H1 (cell line): Measurements from ENCODE around the gene TMEM44. TPM values are rescaled to one million over a fixed set of nuclear protein-coding genes. Genes with fewer than 3 reads are reported as not detected.

ENCODE experiments used
- CTCF ChIA-PET: fragments of 300-600 bp; sonication (Branson Sonifier 250); formaldehyde crosslinking; loops from one replicate; lab custom pipeline; 2021; ENCODE audit not compliant: partially characterized antibody; lab: Charles Lee
- POLR2A ChIA-PET: fragments of 300-600 bp; sonication (Branson Sonifier 250); formaldehyde crosslinking; loops from one replicate; lab custom pipeline; 2021; ENCODE audit warnings: inconsistent platforms; ENCODE audit not compliant: partially characterized antibody; lab: Charles Lee
- DNase-seq, 2 experiments: peaks; one replicate each; pipeline versions ENCODE4 v3.0.0 to v3.0.0-alpha.2; 2010 to 2022; ENCODE audit warnings: low spot score in 2 of 2, low read depth in 1 of 2, mixed read lengths in 1 of 2
- FAIRE-seq: peaks from 2 replicates; lab custom pipeline; 2011; peaks lifted over from hg19 to GRCh38; lab: Jason Lieb, UNC
- H2AFZ ChIP-seq: 2 replicates; pipeline ENCODE4 v1.8.1; 2012; ENCODE audit warnings: low read length, inconsistent platforms
- H2AK5ac ChIP-seq: 2 replicates; pipeline ENCODE4 v1.6.1; 2013; ENCODE audit warnings: low read depth, low read length
- H2BK120ac ChIP-seq: replicated peaks from 2 replicates; pipeline ENCODE3; 2013; ENCODE audit warnings: low read depth, low read length, inconsistent platforms
- H2BK12ac ChIP-seq: 2 replicates; pipeline ENCODE4 v1.6.1; 2013; ENCODE audit warnings: low read depth, low read length
- H2BK15ac ChIP-seq: 2 replicates; pipeline ENCODE4 v1.6.1; 2013; ENCODE audit warnings: low read length
- H2BK20ac ChIP-seq: 2 replicates; pipeline ENCODE4 v1.6.1; 2013; ENCODE audit warnings: low read length
- H2BK5ac ChIP-seq: 2 replicates; pipeline ENCODE4 v1.6.1; 2013; ENCODE audit warnings: low read depth, low read length
- H3K14ac ChIP-seq: 2 replicates; pipeline ENCODE4 v1.6.1; 2013; ENCODE audit warnings: inconsistent platforms; ENCODE audit not compliant: insufficient read length
- H3K18ac ChIP-seq: 2 replicates; pipeline ENCODE4 v1.6.1; 2013; ENCODE audit warnings: low read length; ENCODE audit errors: extremely low read depth
- H3K23ac ChIP-seq: 2 replicates; pipeline ENCODE4 v1.6.1; 2013; ENCODE audit warnings: inconsistent platforms; ENCODE audit not compliant: insufficient read length
- H3K23me2 ChIP-seq: 2 replicates; pipeline ENCODE4 v1.6.1; 2013; ENCODE audit warnings: low read depth, low read length
- H3K27ac ChIP-seq: 2 replicates; pipeline ENCODE4 v1.6.1; 2011; ENCODE audit warnings: low read depth, low read length, inconsistent platforms
- H3K27me3 ChIP-seq, 4 experiments: replicated peaks in 1 of 4; 1 replicate in 1 of 4; 2 replicates in 3 of 4; pipeline versions ENCODE4 v1.6.1 to v1.8.1; 2011 to 2013; ENCODE audit warnings: low read length in 3 of 4, mild to moderate bottlenecking in 3 of 4, inconsistent platforms in 2 of 4, mixed read lengths in 2 of 4, moderate library complexity in 1 of 4; ENCODE audit not compliant: control insufficient read depth in 3 of 4, insufficient read depth in 3 of 4; ENCODE audit errors: extremely low read depth in 1 of 4
- H3K36me3 ChIP-seq, 4 experiments: 2 replicates each; pipeline versions ENCODE4 v1.6.1 to v1.8.1; 2011 to 2013; ENCODE audit warnings: mild to moderate bottlenecking in 4 of 4, low read length in 3 of 4, moderate library complexity in 2 of 4, control low read depth in 1 of 4, inconsistent platforms in 1 of 4; ENCODE audit not compliant: insufficient read depth in 4 of 4, control insufficient read depth in 2 of 4
- H3K4ac ChIP-seq: replicated peaks from 2 replicates; pipeline ENCODE3; 2013; ENCODE audit warnings: low read length, low read depth, mixed read lengths, inconsistent platforms; ENCODE audit not compliant: insufficient read length
- H3K4me1 ChIP-seq, 4 experiments: replicated peaks in 1 of 4; 1 replicate in 1 of 4; 2 replicates in 3 of 4; pipeline versions ENCODE4 v1.6.1 to v1.8.1; 2011 to 2013; ENCODE audit warnings: low read length in 3 of 4, inconsistent platforms in 2 of 4, mixed read lengths in 1 of 4; ENCODE audit not compliant: insufficient read depth in 4 of 4, control insufficient read depth in 3 of 4
- H3K4me2 ChIP-seq, 2 experiments: 2 replicates each; pipeline versions ENCODE4 v1.6.1 to v1.8.1; 2011 to 2013; ENCODE audit warnings: low read depth in 2 of 2, low read length in 2 of 2, control low read depth in 1 of 2, inconsistent platforms in 1 of 2, mild to moderate bottlenecking in 1 of 2; ENCODE audit not compliant: insufficient read depth in 1 of 2
- H3K4me3 ChIP-seq, 4 experiments: fragments of 200-600, 300-600 bp in 1 of 4; sonication (generic), shearing (Covaris generic), sonication (Bioruptor Twin) in 1 of 4; 2 replicates each; pipeline versions ENCODE4 v1.5.1 to v1.8.1; 2011 to 2016; ENCODE audit warnings: low read length in 4 of 4, low read depth in 3 of 4, control low read depth in 2 of 4, inconsistent platforms in 2 of 4, mild to moderate bottlenecking in 2 of 4, mixed read lengths in 1 of 4, moderate library complexity in 1 of 4; ENCODE audit not compliant: insufficient read depth in 2 of 4; ENCODE audit errors: extremely low read depth in 1 of 4
- H3K56ac ChIP-seq: replicated peaks from 2 replicates; pipeline ENCODE3; 2013; ENCODE audit warnings: low read depth, mild to moderate bottlenecking, mixed read lengths, low read length, inconsistent platforms; ENCODE audit not compliant: insufficient read length
- H3K79me1 ChIP-seq: 2 replicates; pipeline ENCODE4 v1.6.1; 2013; ENCODE audit warnings: low read depth, low read length, control low read depth
- H3K79me2 ChIP-seq, 2 experiments: 2 replicates each; pipeline versions ENCODE4 v1.6.1 to v1.8.1; 2012 to 2013; ENCODE audit warnings: low read length in 2 of 2, mild to moderate bottlenecking in 2 of 2, inconsistent platforms in 1 of 2; ENCODE audit not compliant: insufficient read depth in 2 of 2, control insufficient read depth in 1 of 2
- H3K9ac ChIP-seq, 4 experiments: replicated peaks in 1 of 4; 1 replicate in 1 of 4; 2 replicates in 3 of 4; pipeline versions ENCODE4 v1.6.1 to v1.8.1; 2011 to 2013; ENCODE audit warnings: low read depth in 3 of 4, low read length in 3 of 4, control low read depth in 2 of 4, mild to moderate bottlenecking in 2 of 4, moderate library complexity in 2 of 4, inconsistent platforms in 1 of 4; ENCODE audit errors: extremely low read depth in 1 of 4
- H3K9me3 ChIP-seq, 2 experiments: 2 replicates each; pipeline versions ENCODE4 v1.6.1 to v1.8.1; 2012 to 2013; ENCODE audit warnings: mild to moderate bottlenecking in 2 of 2, moderate library complexity in 2 of 2, control low read depth in 1 of 2, inconsistent platforms in 1 of 2, low read depth in 1 of 2, low read length in 1 of 2, mixed read lengths in 1 of 2; ENCODE audit not compliant: insufficient read depth in 2 of 2
- H4K20me1 ChIP-seq, 2 experiments: replicated peaks in 1 of 2; 2 replicates each; pipeline versions ENCODE3 to v1.8.1; 2011 to 2013; ENCODE audit warnings: inconsistent platforms in 2 of 2, low read length in 2 of 2, mild to moderate bottlenecking in 1 of 2; ENCODE audit not compliant: insufficient read depth in 2 of 2, control insufficient read depth in 1 of 2
- H4K5ac ChIP-seq: 2 replicates; pipeline ENCODE4 v1.6.1; 2013; ENCODE audit warnings: low read length, low read depth, mixed read lengths, inconsistent platforms; ENCODE audit not compliant: insufficient read length
- H4K8ac ChIP-seq: 2 replicates; pipeline ENCODE4 v1.8.0; 2013; ENCODE audit warnings: mild to moderate bottlenecking, moderate library complexity, low read length, inconsistent platforms; ENCODE audit not compliant: insufficient read depth; ENCODE audit errors: extremely low read depth
- H4K91ac ChIP-seq: replicated peaks from 2 replicates; pipeline ENCODE3; 2013; ENCODE audit warnings: low read length, mixed read lengths, inconsistent platforms; ENCODE audit not compliant: insufficient read length
- E2F6 ChIP-seq: IDR thresholded peaks from 2 replicates; pipeline ENCODE4 v1.6.1; 2012; ENCODE audit warnings: inconsistent platforms
- EZH2 ChIP-seq: fragments of 200-600 bp; sonication (generic); IDR thresholded peaks from 2 replicates; pipeline ENCODE4 v1.7.1; 2012; ENCODE audit warnings: low read depth, mild to moderate bottlenecking, moderate library complexity, low read length, inconsistent platforms; ENCODE audit not compliant: severe bottlenecking
- JUN ChIP-seq: IDR thresholded peaks from 2 replicates; pipeline ENCODE4 v1.6.1; 2011; ENCODE audit warnings: low read depth, mild to moderate bottlenecking, improper control_type of control experiment, low read length
- NANOG ChIP-seq: IDR thresholded peaks from 2 replicates; pipeline ENCODE4 v1.6.1; 2011; ENCODE audit warnings: low read length, low read depth, mild to moderate bottlenecking, inconsistent platforms; ENCODE audit not compliant: insufficient read depth, poor library complexity, severe bottlenecking
- RBBP5 ChIP-seq: IDR thresholded peaks from 2 replicates; pipeline ENCODE4 v1.7.1; 2012; ENCODE audit warnings: low read depth, mild to moderate bottlenecking, inconsistent platforms, low read length, moderate library complexity, borderline replicate concordance
- TAF1 ChIP-seq: IDR thresholded peaks from 2 replicates; pipeline ENCODE4 v1.6.1; 2011; ENCODE audit warnings: mild to moderate bottlenecking, low read depth, low read length
- TBP ChIP-seq: IDR thresholded peaks from 2 replicates; pipeline ENCODE4 v1.6.1; 2011; ENCODE audit warnings: low read depth, low read length, improper control_type of control experiment
- WGBS, 2 experiments: shearing (Covaris generic) in 1 of 2; methylation state at CpG; one replicate each; pipeline versions ENCODE4 v1.1.6 to v1.1.7; 2013 to 2015; ENCODE audit warnings: low lambda C conversion rate in 2 of 2, mixed read lengths in 2 of 2, inconsistent platforms in 1 of 2, low coverage in 1 of 2, missing lambda C conversion rate in 1 of 2; ENCODE audit not compliant: insufficient replicate concordance in 2 of 2, insufficient coverage in 1 of 2, insufficient read length in 1 of 2; ENCODE audit errors: extremely low coverage in 1 of 2, missing lambda C conversion rate in 1 of 2; 5-methylcytosine and 5-hydroxymethylcytosine counted together
- polyA plus RNA-seq, 7 experiments: library from polyadenylated mRNA; depleted of rRNA in 3 of 7; stranded (reverse) in 5 of 7; unstranded in 2 of 7; fragments of >200 nt in 5 of 7; fragments of 200-250 nt in 2 of 7; gene quantifications; 1 replicate in 5 of 7; 2 replicates in 1 of 7; 4 replicates in 1 of 7; pipeline versions ENCODE4 v1.2.1 to v1.2.3, GENCODE V29; 2011 to 2013; ENCODE audit warnings: missing spikeins in 2 of 7, mixed read lengths in 2 of 7
- total RNA-seq: library from RNA; stranded (reverse); fragmentation: NEBNext Ultra II Directional; extraction: Animal tissue kit (Norgen Biotek cat#: 25700); gene quantifications from 2 replicates; pipeline ENCODE4 v1.2.1, GENCODE V29; 2021

TMEM44 gene
- total and polyA plus RNA-seq, 2 of the 8 experiments (the other 6 are each of a cell fraction or from before 2014, with no cell fraction given) = 14.0 to 16.7 TPM

GRCh38 chr3:194676471-194676870, 43.3 kb upstream of the TMEM44 start:
- Histone ChIP-seq H3K56ac (no peak overlapping the region), H3K27me3 (peaks cover 0 to 2% (median 0%) of the 10 kb centered on the region in 4 experiments; a peak in 2 of 7 replicates), H2BK5ac (no peak overlapping the region), H3K4me3 (no peak overlapping the region), H2BK120ac (no peak overlapping the region), H2AFZ (no peak overlapping the region), H2BK20ac (no peak overlapping the region), H2BK15ac (no peak overlapping the region), H4K20me1 (no peaks in the 10 kb centered on the region), H3K79me1 (no peaks in the 10 kb centered on the region), H3K23ac (no peak overlapping the region), H4K8ac (no peak overlapping the region), H3K4me1 (peaks cover 0 to 2% (median 0%) of the 10 kb centered on the region in 4 experiments; a peak in 1 of 7 replicates), H4K91ac (no peak overlapping the region), H3K18ac (no peak overlapping the region), H4K5ac (no peak overlapping the region), H3K36me3 (no peaks in the 10 kb centered on the region), H3K9me3 (no peaks in the 10 kb centered on the region), H3K14ac (no peak overlapping the region), H3K27ac (no peak overlapping the region), H2AK5ac (no peak overlapping the region), H3K79me2 (peaks cover 0 to 5% of the 10 kb centered on the region in 2 experiments; a peak in 2 of 4 replicates), H3K23me2 (no peaks in the 10 kb centered on the region; the same call in 1 of the 2 replicates), H3K4me2 (no peak overlapping the region), H2BK12ac (no peak overlapping the region), H3K9ac (no peak overlapping the region), H3K4ac (no peak overlapping the region)
- DNase-seq = no peak
- TF ChIP-seq JUN = no peak
- no peak for TF ChIP-seq E2F6
- no peak for TF ChIP-seq EZH2
- no peak for TF ChIP-seq NANOG
- no peak for TF ChIP-seq TBP
- TF ChIP-seq TAF1 = no peak
- TF ChIP-seq RBBP5 = no peak
- WGBS, 2 experiments = 74% methylated on average over 1 of the region's 1 CpG; no CpG with 5 or more reads in 1 of the 2 experiments
- ChIA-PET CTCF (interaction anchor here (13.0 kb wide), 1 partner anchor 8 kb away, joined by 110 read pairs; the partner anchor contains the start of gene FAM43A), POLR2A (no interaction called here)
- no peak for FAIRE-seq
